ENCODE results near the gene SDS. TPM values are rescaled to one million over a fixed set of nuclear protein-coding genes. Genes with fewer than 3 reads are reported as not detected.

Gene SDS
- total RNA-seq, 2 experiments from 2014 or later, result not detected

DNA sequence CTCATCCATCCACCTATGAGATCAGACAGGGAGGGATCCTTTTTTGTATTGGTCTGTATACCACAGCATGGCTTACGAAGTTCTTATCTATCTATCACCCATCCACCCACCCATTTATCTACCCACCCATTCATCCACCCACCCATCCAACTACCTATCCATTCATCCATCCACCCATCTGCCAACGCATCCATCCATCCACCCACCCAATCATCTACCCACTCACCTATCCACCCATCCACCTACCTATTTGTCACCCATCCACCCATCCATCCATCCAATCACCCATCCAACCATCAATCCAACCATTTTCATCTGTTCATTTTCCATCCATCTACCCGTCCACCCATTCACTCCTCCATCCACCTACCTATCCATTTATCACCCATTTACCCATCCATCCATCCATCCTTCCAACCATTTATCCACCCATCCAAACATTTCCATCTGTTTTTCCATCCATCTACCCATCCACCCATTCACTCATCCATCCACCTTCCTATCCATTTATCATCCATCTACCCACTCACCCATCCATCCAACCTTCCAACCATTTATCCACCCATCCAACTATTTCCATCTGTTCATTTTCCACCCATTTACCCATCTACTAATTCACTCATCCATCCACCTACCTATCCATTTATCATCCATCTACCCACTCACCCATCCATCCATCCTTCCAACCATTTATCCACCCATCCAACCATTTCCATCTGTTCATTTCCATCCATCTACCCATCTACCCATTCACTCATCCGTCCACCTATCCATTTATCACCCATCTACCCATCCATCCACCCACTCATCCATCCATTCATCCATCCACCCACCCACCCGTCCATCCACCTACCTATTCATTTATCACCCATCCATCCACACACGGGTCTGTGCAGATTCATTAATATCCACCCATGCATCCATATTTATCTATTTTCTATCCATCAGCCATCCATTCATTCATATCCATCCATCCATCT, 13.3 kb downstream of the SDS start:
- ChIA-PET POLR2A (no interaction called here), CTCF (ENCODE audit: unreplicated experiment) (no interaction called here)
- Histone ChIP-seq H4K20me1 (ENCODE audit: insufficient read depth, low read length) (no peaks in the 10 kb centered on the region), H2AFZ (ENCODE audit: low read length) (no peak overlapping the region), H3K4me2 (ENCODE audit: low read length) (no peak overlapping the region), H3K4me3 (ENCODE audit: low read depth, low read length, poor library complexity, severe bottlenecking) (no peak overlapping the region), H3K36me3 (ENCODE audit: insufficient read depth, low read length) (peaks cover 8% of the 10 kb centered on the region; the same call in 1 of the 2 replicates), H3K9me3 (ENCODE audit: low read length) (no peaks in the 10 kb centered on the region), H3K79me2 (ENCODE audit: insufficient read depth, low read depth, low read length) (no peaks in the 10 kb centered on the region), H3K9me2 (ENCODE audit: insufficient read depth, low read length) (no peaks in the 10 kb centered on the region), H3K4me1 (ENCODE audit: insufficient read depth, low read length, poor library complexity, severe bottlenecking) (no peaks in the 10 kb centered on the region), H3K27ac (ENCODE audit: low read depth, low read length, poor library complexity, severe bottlenecking) (no peak overlapping the region)
- no TSS peak for BruUV-seq (replicated peaks)
- no peak for TF ChIP-seq EZH2phosphoT487 (IDR thresholded peaks at IDR 0.05; ENCODE audit: borderline replicate concordance, low read depth, low read length)
- intact Hi-C loops (cut with micrococcal nuclease; ENCODE audit: unreplicated experiment), result no loop called here
- no peak for DNase-seq (ENCODE audit: low spot score)

DNA sequence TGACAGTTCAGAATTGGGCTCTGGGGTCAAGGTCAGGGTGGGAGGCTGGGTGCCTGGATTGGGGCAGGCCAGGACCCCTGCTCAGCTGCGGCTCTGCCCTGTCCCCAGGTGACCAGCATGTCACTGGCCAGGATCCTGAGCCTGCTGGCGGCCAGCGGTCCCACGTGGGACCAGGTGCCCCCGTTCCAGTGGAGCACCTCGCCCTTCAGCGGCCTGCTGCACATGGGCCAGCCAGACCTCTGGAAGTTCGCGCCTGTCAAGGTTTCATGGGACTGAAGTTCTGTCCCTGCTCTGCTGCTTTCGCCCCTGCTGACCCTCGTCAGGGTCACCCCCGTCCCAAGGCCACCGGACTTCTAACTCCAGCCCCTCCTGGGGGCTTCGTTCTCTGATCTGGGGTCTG, 15.3 kb downstream of the SDS start:
- Histone ChIP-seq H3K36me3 (ENCODE audit: insufficient read depth, low read length) (peaks cover 15% of the 10 kb centered on the region; the same call in 1 of the 2 replicates), H3K9me2 (ENCODE audit: insufficient read depth, low read length) (no peaks in the 10 kb centered on the region), H3K27ac (ENCODE audit: low read depth, low read length, poor library complexity, severe bottlenecking) (no peak overlapping the region), H4K20me1 (ENCODE audit: insufficient read depth, low read length) (no peaks in the 10 kb centered on the region), H3K79me2 (ENCODE audit: insufficient read depth, low read depth, low read length) (no peaks in the 10 kb centered on the region), H2AFZ (ENCODE audit: low read length) (no peak overlapping the region), H3K4me3 (ENCODE audit: low read depth, low read length, poor library complexity, severe bottlenecking) (no peak overlapping the region), H3K9me3 (ENCODE audit: low read length) (no peaks in the 10 kb centered on the region), H3K4me2 (ENCODE audit: low read length) (no peak overlapping the region), H3K4me1 (ENCODE audit: insufficient read depth, low read length, poor library complexity, severe bottlenecking) (no peaks in the 10 kb centered on the region)
- TF ChIP-seq EZH2phosphoT487 (IDR thresholded peaks at IDR 0.05; ENCODE audit: borderline replicate concordance, low read depth, low read length), result no peak
- TF ChIP-seq, protein P1, sequence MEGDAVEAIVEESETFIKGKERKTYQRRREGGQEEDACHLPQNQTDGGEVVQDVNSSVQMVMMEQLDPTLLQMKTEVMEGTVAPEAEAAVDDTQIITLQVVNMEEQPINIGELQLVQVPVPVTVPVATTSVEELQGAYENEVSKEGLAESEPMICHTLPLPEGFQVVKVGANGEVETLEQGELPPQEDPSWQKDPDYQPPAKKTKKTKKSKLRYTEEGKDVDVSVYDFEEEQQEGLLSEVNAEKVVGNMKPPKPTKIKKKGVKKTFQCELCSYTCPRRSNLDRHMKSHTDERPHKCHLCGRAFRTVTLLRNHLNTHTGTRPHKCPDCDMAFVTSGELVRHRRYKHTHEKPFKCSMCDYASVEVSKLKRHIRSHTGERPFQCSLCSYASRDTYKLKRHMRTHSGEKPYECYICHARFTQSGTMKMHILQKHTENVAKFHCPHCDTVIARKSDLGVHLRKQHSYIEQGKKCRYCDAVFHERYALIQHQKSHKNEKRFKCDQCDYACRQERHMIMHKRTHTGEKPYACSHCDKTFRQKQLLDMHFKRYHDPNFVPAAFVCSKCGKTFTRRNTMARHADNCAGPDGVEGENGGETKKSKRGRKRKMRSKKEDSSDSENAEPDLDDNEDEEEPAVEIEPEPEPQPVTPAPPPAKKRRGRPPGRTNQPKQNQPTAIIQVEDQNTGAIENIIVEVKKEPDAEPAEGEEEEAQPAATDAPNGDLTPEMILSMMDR (conservative IDR thresholded peaks at IDR 0.05; ENCODE audit: low read length), result no peak
- ChIA-PET CTCF (ENCODE audit: unreplicated experiment) (no interaction called here), POLR2A (no interaction called here)
- intact Hi-C loops (cut with micrococcal nuclease; ENCODE audit: unreplicated experiment), result no loop called here
- DNase-seq (ENCODE audit: low spot score), result no peak
- no TSS peak for BruUV-seq (replicated peaks)

DNA sequence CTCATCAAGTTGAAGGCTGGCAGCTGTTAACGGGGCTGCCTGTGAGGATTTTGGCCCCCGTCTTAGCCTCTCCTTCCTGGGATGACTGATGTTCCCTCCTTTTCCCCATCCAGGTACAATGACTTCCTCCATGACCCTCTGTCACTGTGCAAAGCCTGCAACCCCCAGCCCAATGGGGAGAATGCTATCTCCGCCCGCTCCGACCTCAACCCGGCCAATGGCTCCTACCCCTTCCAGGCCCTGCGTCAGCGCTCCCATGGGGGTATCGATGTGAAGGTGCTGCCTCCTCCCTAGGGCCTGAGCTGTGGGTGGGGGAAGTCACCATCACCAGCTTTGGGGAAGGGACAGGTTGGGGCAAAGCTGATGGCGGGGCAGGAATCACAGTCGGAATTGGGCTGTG, 16.1 kb downstream of the SDS start:
- ChIA-PET POLR2A (no interaction called here), CTCF (ENCODE audit: unreplicated experiment) (no interaction called here)
- Histone ChIP-seq H3K4me2 (ENCODE audit: low read length) (no peak overlapping the region), H4K20me1 (ENCODE audit: insufficient read depth, low read length) (no peaks in the 10 kb centered on the region), H3K9me2 (ENCODE audit: insufficient read depth, low read length) (no peaks in the 10 kb centered on the region), H3K4me3 (ENCODE audit: low read depth, low read length, poor library complexity, severe bottlenecking) (no peak overlapping the region), H3K27ac (ENCODE audit: low read depth, low read length, poor library complexity, severe bottlenecking) (no peak overlapping the region), H3K79me2 (ENCODE audit: insufficient read depth, low read depth, low read length) (no peaks in the 10 kb centered on the region), H2AFZ (ENCODE audit: low read length) (no peak overlapping the region), H3K4me1 (ENCODE audit: insufficient read depth, low read length, poor library complexity, severe bottlenecking) (no peaks in the 10 kb centered on the region), H3K36me3 (ENCODE audit: insufficient read depth, low read length) (peaks cover 15% of the 10 kb centered on the region; the same call in 1 of the 2 replicates), H3K9me3 (ENCODE audit: low read length) (no peaks in the 10 kb centered on the region)
- BruUV-seq (replicated peaks), result no TSS peak
- no peak for DNase-seq (ENCODE audit: low spot score)
- intact Hi-C loops (cut with micrococcal nuclease; ENCODE audit: unreplicated experiment), result no loop called here
- no peak for TF ChIP-seq EZH2phosphoT487 (IDR thresholded peaks at IDR 0.05; ENCODE audit: borderline replicate concordance, low read depth, low read length)
- TF ChIP-seq, protein P1 (conservative IDR thresholded peaks at IDR 0.05; ENCODE audit: low read length), result no peak
